Neural progenitor cell (in vitro differentiated cells): ENCODE results near the gene PPP2R5D. TPM values are rescaled to one million over a fixed set of nuclear protein-coding genes. Genes with fewer than 3 reads are reported as not detected.
"Not testable (repeated sequence)": the region's sequence is repeated elsewhere in the genome, so short reads cannot be mapped to it uniquely, and the experiment has no call there.

Experiments used
- DNase-seq: peaks from one replicate; pipeline ENCODE4 v3.0.0-alpha.2; 2016; ENCODE audit warnings: low spot score
- H2AFZ ChIP-seq: fragments of 200-600 bp; sonication (generic); replicated peaks from 2 replicates; pipeline ENCODE4 v1.6.1; 2016; ENCODE audit warnings: antibody characterized with exemption
- H3F3A ChIP-seq: fragments of 200-600 bp; sonication (generic); 2 replicates; pipeline ENCODE4 v1.6.1; 2016; ENCODE audit warnings: antibody characterized with exemption, low read depth
- H3K27ac ChIP-seq: fragments of 200-600 bp; sonication (generic); 2 replicates; pipeline ENCODE4 v1.5.1; 2016; ENCODE audit warnings: mild to moderate bottlenecking
- H3K27me3 ChIP-seq: fragments of 200-600 bp; sonication (generic); 2 replicates; pipeline ENCODE4 v1.6.1; 2016; ENCODE audit warnings: mild to moderate bottlenecking, moderate library complexity
- H3K36me3 ChIP-seq: fragments of 200-600 bp; sonication (generic); 2 replicates; pipeline ENCODE4 v1.5.1; 2016
- H3K4me1 ChIP-seq: fragments of 200-600 bp; sonication (generic); 2 replicates; pipeline ENCODE4 v1.6.1; 2016; ENCODE audit warnings: mixed run types
- H3K4me2 ChIP-seq: fragments of 200-600 bp; sonication (generic); 2 replicates; pipeline ENCODE4 v1.6.1; 2016
- H3K4me3 ChIP-seq: fragments of 200-600 bp; sonication (generic); 2 replicates; pipeline ENCODE4 v1.5.1; 2016
- H3K79me2 ChIP-seq: fragments of 200-600 bp; sonication (generic); 2 replicates; pipeline ENCODE4 v1.6.1; 2016; ENCODE audit warnings: low read depth
- H3K9ac ChIP-seq: fragments of 200-600 bp; sonication (generic); 2 replicates; pipeline ENCODE4 v1.6.1; 2016
- H3K9me3 ChIP-seq: fragments of 200-600 bp; sonication (generic); 2 replicates; pipeline ENCODE4 v1.5.1; 2016; ENCODE audit warnings: low read depth
- H4K20me1 ChIP-seq: fragments of 200-600 bp; sonication (generic); 2 replicates; pipeline ENCODE4 v1.6.1; 2016; ENCODE audit warnings: low read depth
- H3K27ac Mint-ChIP-seq: 3 replicates; pipeline ENCODE4 v1.8.0; 2021; ENCODE audit warnings: mixed read lengths
- H3K27me3 Mint-ChIP-seq: 2 replicates; pipeline ENCODE4 v1.8.0; 2022; ENCODE audit warnings: low read depth, mild to moderate bottlenecking, inconsistent platforms, moderate library complexity, mixed read lengths; ENCODE audit not compliant: insufficient read depth
- H3K36me3 Mint-ChIP-seq: 3 replicates; pipeline ENCODE4 v1.8.0; 2021; ENCODE audit warnings: mixed read lengths
- H3K4me1 Mint-ChIP-seq: 3 replicates; pipeline ENCODE4 v1.8.0; 2021; ENCODE audit warnings: mixed read lengths
- H3K4me3 Mint-ChIP-seq: 3 replicates; pipeline ENCODE4 v1.8.0; 2021; ENCODE audit warnings: mild to moderate bottlenecking, moderate library complexity, mixed read lengths
- H3K9me3 Mint-ChIP-seq: 3 replicates; pipeline ENCODE4 v1.8.0; 2020; ENCODE audit warnings: mixed read lengths
- CTCF ChIP-seq: fragments of 200-600 bp; sonication (generic); IDR thresholded peaks from 2 replicates; pipeline ENCODE4 v1.5.1; 2017; ENCODE audit warnings: antibody characterized with exemption, mild to moderate bottlenecking
- EZH2 ChIP-seq: fragments of 200-600 bp; sonication (generic); IDR thresholded peaks from 2 replicates; pipeline ENCODE4 v1.6.1; 2017; ENCODE audit warnings: antibody characterized with exemption, mild to moderate bottlenecking, moderate library complexity
- EZH2phosphoT487 ChIP-seq: fragments of 200-600 bp; sonication (generic); IDR thresholded peaks from 2 replicates; pipeline ENCODE4 v1.6.1; 2017; ENCODE audit warnings: antibody characterized with exemption
- total RNA-seq: library from RNA; depleted of rRNA; stranded (reverse); fragments of >200 nt; gene quantifications from 2 replicates; pipeline ENCODE4 v1.2.3, GENCODE V29; 2015; ENCODE audit warnings: low replicate concordance

The PPP2R5D gene
- total RNA-seq, 1 donor from 2014 or later, result 75.0 TPM

GRCh38 chr6:43040542-43041257 lies 56.3 kb downstream of the PPP2R5D start:
- no peaks in the 10 kb centered on the region for H3K4me1 ChIP-seq
- H3K4me1 Mint-ChIP-seq, result peaks cover 3% of the 10 kb centered on the region
- H3K36me3 Mint-ChIP-seq, result peaks cover 32% of the 10 kb centered on the region

GRCh38 chr6:43041475-43041874 lies 57.1 kb downstream of the PPP2R5D start:
- H3F3A ChIP-seq, H3K27ac Mint-ChIP-seq, H3K9ac ChIP-seq, H3K27me3 Mint-ChIP-seq, H3K27ac ChIP-seq, DNase-seq, H3K9me3 ChIP-seq, H3K79me2 ChIP-seq, H3K4me2 ChIP-seq, H3K27me3 ChIP-seq, H3K4me3 Mint-ChIP-seq, H3K4me3 ChIP-seq, H3K9me3 Mint-ChIP-seq, H4K20me1 ChIP-seq, H3K4me1 Mint-ChIP-seq, H2AFZ ChIP-seq, H3K36me3 ChIP-seq, H3K4me1 ChIP-seq: not testable (repeated sequence)
- H3K36me3 Mint-ChIP-seq, result peaks cover 36% of the 10 kb centered on the region

More at GRCh38 chr6:43040542-43041257, 56.3 kb downstream of the PPP2R5D start:
- Histone ChIP-seq H3K79me2 (no peaks in the 10 kb centered on the region), H3K9me3 (no peaks in the 10 kb centered on the region), H3K27ac (no peak overlapping the region), H3K36me3 (no peaks in the 10 kb centered on the region), H3K4me2 (no peak overlapping the region), H2AFZ (no peak overlapping the region), H3K9ac (no peak overlapping the region), H3F3A (peaks cover 3% of the 10 kb centered on the region), H3K27me3 (no peaks in the 10 kb centered on the region), H4K20me1 (peaks cover 3% of the 10 kb centered on the region), H3K4me3 (no peak overlapping the region)
- H3K9me3 Mint-ChIP-seq, result no peaks in the 10 kb centered on the region
- TF ChIP-seq EZH2phosphoT487 (no peak), CTCF (no peak), EZH2 (no peak)
- H3K4me3 Mint-ChIP-seq, result no peak overlapping the region
- peak overlapping the region; percentile 94 for H3K27ac Mint-ChIP-seq
- peaks cover 5% of the 10 kb centered on the region for H3K27me3 Mint-ChIP-seq
- no peak for DNase-seq

GRCh38 chr6:43043310-43043709 lies 58.9 kb downstream of the PPP2R5D start:
- H3K4me2 ChIP-seq, result no peak overlapping the region
- DNase-seq, result no peak
- no peaks in the 10 kb centered on the region for H3K36me3 ChIP-seq
- H3K4me1 Mint-ChIP-seq, result no peaks in the 10 kb centered on the region
- H3K9me3 Mint-ChIP-seq, result no peaks in the 10 kb centered on the region
- H3K27ac ChIP-seq, result no peak overlapping the region
- H3K4me3 ChIP-seq, result no peak overlapping the region
- no peak for TF ChIP-seq EZH2
- TF ChIP-seq CTCF, result no peak
- TF ChIP-seq EZH2phosphoT487, result no peak
- no peaks in the 10 kb centered on the region for H3K4me1 ChIP-seq
- H2AFZ ChIP-seq, result no peak overlapping the region
- H3K27ac Mint-ChIP-seq, result no peak overlapping the region
- no peaks in the 10 kb centered on the region for H3F3A ChIP-seq
- no peak overlapping the region for H3K4me3 Mint-ChIP-seq
- H3K9me3 ChIP-seq, result no peaks in the 10 kb centered on the region
- no peaks in the 10 kb centered on the region for H3K27me3 ChIP-seq
- H3K9ac ChIP-seq, result no peak overlapping the region
- peaks cover 26% of the 10 kb centered on the region for H3K36me3 Mint-ChIP-seq
- no peaks in the 10 kb centered on the region for H3K79me2 ChIP-seq
- peaks cover 8% of the 10 kb centered on the region for H3K27me3 Mint-ChIP-seq
- H4K20me1 ChIP-seq, result no peaks in the 10 kb centered on the region

- DNase-seq, result no peak
- H3K9ac ChIP-seq, result no peak overlapping the region
- no peak overlapping the region for H2AFZ ChIP-seq
- no peaks in the 10 kb centered on the region for H3F3A ChIP-seq
- H3K4me3 Mint-ChIP-seq, result no peak overlapping the region
- H3K9me3 Mint-ChIP-seq, result no peaks in the 10 kb centered on the region
- H3K4me1 ChIP-seq, result no peaks in the 10 kb centered on the region
- H4K20me1 ChIP-seq, result no peaks in the 10 kb centered on the region
- no peak overlapping the region for H3K4me2 ChIP-seq
- H3K4me1 Mint-ChIP-seq, result peaks cover under 1% of the 10 kb centered on the region
- H3K79me2 ChIP-seq, result no peaks in the 10 kb centered on the region
- peaks cover 20% of the 10 kb centered on the region for H3K36me3 Mint-ChIP-seq
- no peaks in the 10 kb centered on the region for H3K36me3 ChIP-seq
- no peak overlapping the region for H3K27ac ChIP-seq
- no peak for TF ChIP-seq CTCF
- TF ChIP-seq EZH2, result no peak
- TF ChIP-seq EZH2phosphoT487, result no peak
- no peaks in the 10 kb centered on the region for H3K27me3 ChIP-seq
- H3K4me3 ChIP-seq, result no peak overlapping the region
- no peaks in the 10 kb centered on the region for H3K9me3 ChIP-seq
- peaks cover 6% of the 10 kb centered on the region for H3K27me3 Mint-ChIP-seq
- H3K27ac Mint-ChIP-seq, result no peak overlapping the region
Measured at GRCh38 chr6:43045371-43045930, 61.1 kb downstream of the PPP2R5D start.
